SK-N-SH treated with all-trans-retinoic acid at 6 μM for 48 hours (cell line): ENCODE measurements around the gene ZNF398.

ENCODE experiments used
- ARNTL ChIP-seq: fragments of 450-650 bp; formaldehyde crosslinking; IDR thresholded peaks from 2 replicates; pipeline ENCODE4 v1.5.0; 2020; ENCODE audit warnings: low read depth, mild to moderate bottlenecking, moderate library complexity, borderline replicate concordance
- ESRRG ChIP-seq: fragments of 250-450 bp; sonication (Bioruptor Pico); IDR thresholded peaks from 2 replicates; pipeline ENCODE4 v1.6.1; 2021; ENCODE audit warnings: mild to moderate bottlenecking
- ISL1 ChIP-seq: fragments of 250-450 bp; sonication (Bioruptor Pico); IDR thresholded peaks from 2 replicates; pipeline ENCODE4 v2.1.2; 2022; ENCODE audit warnings: mild to moderate bottlenecking, moderate library complexity
- RARB ChIP-seq: fragments of 250-450 bp; sonication (Bioruptor Pico); IDR thresholded peaks from 2 replicates; pipeline ENCODE4 v1.8.0; 2021; ENCODE audit warnings: mild to moderate bottlenecking, moderate library complexity
- TCF4 ChIP-seq: fragments of 250-450 bp; sonication (Bioruptor Pico); IDR thresholded peaks from 2 replicates; pipeline ENCODE4 v1.8.0; 2021; ENCODE audit warnings: mild to moderate bottlenecking, moderate library complexity, borderline replicate concordance
- TOX ChIP-seq: fragments of 250-450 bp; sonication (Bioruptor Pico); IDR thresholded peaks from 2 replicates; pipeline ENCODE4 v1.8.0; 2021; ENCODE audit warnings: mild to moderate bottlenecking, moderate library complexity, borderline replicate concordance
- ZFP30 ChIP-seq: fragments of 450-650 bp; formaldehyde crosslinking; IDR thresholded peaks from 2 replicates; pipeline ENCODE4 v1.5.0; 2022; ENCODE audit warnings: mild to moderate bottlenecking, moderate library complexity
- ZNF565 ChIP-seq: fragments of 450-650 bp; formaldehyde crosslinking; conservative IDR thresholded peaks from 2 replicates; pipeline ENCODE4 v1.5.0; 2020; ENCODE audit warnings: low read depth, mild to moderate bottlenecking, moderate library complexity
- ZNF8 ChIP-seq: fragments of 450-650 bp; formaldehyde crosslinking; IDR thresholded peaks from 2 replicates; pipeline ENCODE4 v1.5.0; 2020; ENCODE audit warnings: mild to moderate bottlenecking, moderate library complexity
- TF ChIP-seq, protein P1 (sequence below): fragments of 250-450 bp; sonication (Bioruptor Pico); IDR thresholded peaks from 2 replicates; pipeline ENCODE4 v1.8.0; 2020; ENCODE audit warnings: mild to moderate bottlenecking, moderate library complexity, borderline replicate concordance
- TF ChIP-seq, protein P2 (sequence below): fragments of 250-450 bp; sonication (Bioruptor Pico); IDR thresholded peaks from 2 replicates; pipeline ENCODE4 v1.5.1; 2020; ENCODE audit warnings: low read depth, mild to moderate bottlenecking, moderate library complexity

DNA sequence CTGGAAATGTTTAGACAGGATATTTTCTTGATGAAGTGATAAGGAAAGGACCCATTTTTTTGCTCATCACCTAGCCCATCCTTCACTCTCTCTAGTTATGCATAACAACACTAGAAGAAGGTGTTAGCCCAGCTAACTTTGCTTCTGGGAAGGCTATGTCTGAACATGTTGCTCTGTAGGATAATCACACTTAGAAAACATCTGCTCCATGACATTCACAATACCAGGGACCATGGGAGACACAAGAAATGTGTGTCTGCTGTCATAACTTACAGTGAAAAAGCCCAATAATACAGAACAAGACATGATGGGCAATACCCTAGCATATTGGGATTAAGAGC is 34.2 kb downstream of the ZNF398 start:
- TF ChIP-seq ZNF8 (CRISPR knock-in tag) (no peak), ZNF565 (CRISPR knock-in tag) (no peak), ZFP30 (CRISPR knock-in tag) (no peak), ESRRG (CRISPR knock-in tag) (no peak), RARB (CRISPR knock-in tag) (no peak), ARNTL (CRISPR knock-in tag) (no peak), TCF4 (CRISPR knock-in tag) (no peak), ISL1 (CRISPR knock-in tag) (no peak), TOX (CRISPR knock-in tag) (no peak)
- TF ChIP-seq, protein P1, sequence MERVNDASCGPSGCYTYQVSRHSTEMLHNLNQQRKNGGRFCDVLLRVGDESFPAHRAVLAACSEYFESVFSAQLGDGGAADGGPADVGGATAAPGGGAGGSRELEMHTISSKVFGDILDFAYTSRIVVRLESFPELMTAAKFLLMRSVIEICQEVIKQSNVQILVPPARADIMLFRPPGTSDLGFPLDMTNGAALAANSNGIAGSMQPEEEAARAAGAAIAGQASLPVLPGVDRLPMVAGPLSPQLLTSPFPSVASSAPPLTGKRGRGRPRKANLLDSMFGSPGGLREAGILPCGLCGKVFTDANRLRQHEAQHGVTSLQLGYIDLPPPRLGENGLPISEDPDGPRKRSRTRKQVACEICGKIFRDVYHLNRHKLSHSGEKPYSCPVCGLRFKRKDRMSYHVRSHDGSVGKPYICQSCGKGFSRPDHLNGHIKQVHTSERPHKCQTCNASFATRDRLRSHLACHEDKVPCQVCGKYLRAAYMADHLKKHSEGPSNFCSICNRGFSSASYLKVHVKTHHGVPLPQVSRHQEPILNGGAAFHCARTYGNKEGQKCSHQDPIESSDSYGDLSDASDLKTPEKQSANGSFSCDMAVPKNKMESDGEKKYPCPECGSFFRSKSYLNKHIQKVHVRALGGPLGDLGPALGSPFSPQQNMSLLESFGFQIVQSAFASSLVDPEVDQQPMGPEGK (CRISPR knock-in tag): no peak
- TF ChIP-seq, protein P2, sequence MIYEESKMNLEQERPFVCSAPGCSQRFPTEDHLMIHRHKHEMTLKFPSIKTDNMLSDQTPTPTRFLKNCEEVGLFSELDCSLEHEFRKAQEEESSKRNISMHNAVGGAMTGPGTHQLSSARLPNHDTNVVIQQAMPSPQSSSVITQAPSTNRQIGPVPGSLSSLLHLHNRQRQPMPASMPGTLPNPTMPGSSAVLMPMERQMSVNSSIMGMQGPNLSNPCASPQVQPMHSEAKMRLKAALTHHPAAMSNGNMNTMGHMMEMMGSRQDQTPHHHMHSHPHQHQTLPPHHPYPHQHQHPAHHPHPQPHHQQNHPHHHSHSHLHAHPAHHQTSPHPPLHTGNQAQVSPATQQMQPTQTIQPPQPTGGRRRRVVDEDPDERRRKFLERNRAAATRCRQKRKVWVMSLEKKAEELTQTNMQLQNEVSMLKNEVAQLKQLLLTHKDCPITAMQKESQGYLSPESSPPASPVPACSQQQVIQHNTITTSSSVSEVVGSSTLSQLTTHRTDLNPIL (CRISPR knock-in tag): no peak
